ENCODE results near the gene BCAR1. TPM values are rescaled to one million over a fixed set of nuclear protein-coding genes. Genes with fewer than 3 reads are reported as not detected.

The BCAR1 gene
- total RNA-seq, result 30.1 and 77.1 TPM in 2 replicates

GRCh38 chr16:75251280-75252048 lies at the start of gene BCAR1:
BCAR1 (minus strand) TSS chr16:75251624; CDS start chr16:75251482, 142 bp downstream.

GRCh38 chr16:75218256-75219076 lies 33.0 kb downstream of the BCAR1 start, which contains the start of gene CTRB1:
CTRB1 (plus strand) TSS chr16:75218988; CDS start chr16:75219008, 20 bp downstream.

GRCh38 chr16:75206749-75207451 lies 44.5 kb downstream of the BCAR1 start, which contains the start of gene CTRB2:
CTRB2 (minus strand) TSS chr16:75207161; CDS start chr16:75207141, 20 bp downstream.

Other genes starting within 250 kb of the BCAR1 start
- 0.68 and 2.8 TPM in 2 replicates for gene LDHD, start 134.8 kb downstream of the BCAR1 start, total RNA-seq
- gene ZFP1, start 103.1 kb downstream of the BCAR1 start, total RNA-seq, result 8.5 and 11.2 TPM in 2 replicates
- gene CTRB2, start 44.5 kb downstream of the BCAR1 start, total RNA-seq, result not detected in 2 replicates
- not detected in 2 replicates for gene CTRB1, start 32.6 kb downstream of the BCAR1 start, total RNA-seq
- gene CFDP1, start 181.9 kb upstream of the BCAR1 start, total RNA-seq, result 54.0 and 85.4 TPM in 2 replicates
- 35.5 and 44.8 TPM in 2 replicates for gene TMEM170A, start 213.1 kb upstream of the BCAR1 start, total RNA-seq
- gene CHST6, start 243.8 kb upstream of the BCAR1 start, total RNA-seq, result 1.0 and 2.8 TPM in 2 replicates